ENCODE data around the gene REM2. TPM values are rescaled to one million over a fixed set of nuclear protein-coding genes. Genes with fewer than 3 reads are reported as not detected.

REM2 gene
- total and polyA plus RNA-seq, 4 donors = 0.08 to 0.14 (median 0.11) TPM; not detected in 1

DNA sequence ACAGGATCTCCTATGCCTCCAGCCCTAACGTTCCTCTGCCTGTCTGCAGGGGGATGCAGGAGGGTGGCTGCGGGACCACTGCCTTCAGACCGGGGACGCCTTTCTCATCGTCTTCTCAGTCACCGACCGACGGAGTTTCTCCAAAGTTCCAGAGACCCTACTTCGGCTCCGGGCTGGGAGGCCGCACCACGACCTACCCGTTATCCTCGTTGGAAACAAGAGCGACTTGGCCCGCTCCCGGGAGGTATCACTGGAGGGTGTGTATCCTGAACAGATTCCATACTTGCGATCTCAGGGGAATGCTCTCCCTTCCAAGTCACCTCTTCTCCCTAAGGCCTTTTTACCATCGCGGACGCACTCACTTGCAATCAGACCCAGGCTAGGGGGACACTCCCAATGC, 3.0 kb downstream of the REM2 start:
- WGBS = 94% methylated on average over 21 of the region's 21 CpGs
- Histone ChIP-seq H3K36me3 (ENCODE audit: control insufficient read depth in 4 of 4, insufficient read depth in 3 of 4, low read depth in 1 of 4, low read length in 3 of 4) (no peaks in the 10 kb centered on the region), H3K4me3 (ENCODE audit: low read depth in 1 of 3, low read length in 3 of 3) (no peak overlapping the region), H3K27ac (ENCODE audit: low read depth in 1 of 2, low read length in 2 of 2) (no peak overlapping the region), H3K4me1 (ENCODE audit: control insufficient read depth in 4 of 4, insufficient read depth in 4 of 4, low read length in 3 of 4) (peaks cover 0 to 4% (median 2%) of the 10 kb centered on the region in 4 donors), H3K9me3 (ENCODE audit: control insufficient read depth in 4 of 4, low read length in 3 of 4) (no peaks in the 10 kb centered on the region), H3K9ac (ENCODE audit: low read depth in 1 of 2, low read length in 2 of 2) (no peak overlapping the region), H3K27me3 (ENCODE audit: control insufficient read depth in 4 of 4, insufficient read depth in 4 of 4, low read length in 3 of 4) (no peaks in the 10 kb centered on the region)
- DNase-seq (ENCODE audit: low spot score) = no peak
- TF ChIP-seq HNF4A (conservative IDR thresholded peaks at IDR 0.05) (no peak), RXRA (IDR thresholded peaks at IDR 0.05) (no peak), YY1 (IDR thresholded peaks at IDR 0.05) (no peak)

GRCh38 chr14:22886500-22887259, 3.7 kb downstream of the REM2 start:
- peaks cover 0 to 4% (median 2%) of the 10 kb centered on the region in 4 donors for H3K4me1 ChIP-seq (ENCODE audit: control insufficient read depth in 4 of 4, insufficient read depth in 4 of 4, low read length in 3 of 4)
- H3K9me3 ChIP-seq (ENCODE audit: control insufficient read depth in 4 of 4, low read length in 3 of 4) = no peaks in the 10 kb centered on the region
- no peaks in the 10 kb centered on the region for H3K36me3 ChIP-seq (ENCODE audit: control insufficient read depth in 4 of 4, insufficient read depth in 3 of 4, low read depth in 1 of 4, low read length in 3 of 4)
- no peak overlapping the region for H3K9ac ChIP-seq (ENCODE audit: low read depth in 1 of 2, low read length in 2 of 2)
- peak; percentile 86 for DNase-seq (ENCODE audit: low spot score)
- H3K27ac ChIP-seq (ENCODE audit: low read depth in 1 of 2, low read length in 2 of 2) = no peak overlapping the region
- H3K4me3 ChIP-seq (ENCODE audit: low read depth in 1 of 3, low read length in 3 of 3) = peak overlapping the region in 1 of 3 donors; percentile 38
- 13% methylated on average over 77 of the region's 77 CpGs for WGBS
- H3K27me3 ChIP-seq (ENCODE audit: control insufficient read depth in 4 of 4, insufficient read depth in 4 of 4, low read length in 3 of 4) = no peaks in the 10 kb centered on the region
- TF ChIP-seq HNF4A (conservative IDR thresholded peaks at IDR 0.05) (no peak), TAF1 (conservative IDR thresholded peaks at IDR 0.05) (no peak), EGR1 (IDR thresholded peaks at IDR 0.05; ENCODE audit: low read depth in 2 of 2) (no peak), SP1 (IDR thresholded peaks at IDR 0.05) (no peak)

DNA sequence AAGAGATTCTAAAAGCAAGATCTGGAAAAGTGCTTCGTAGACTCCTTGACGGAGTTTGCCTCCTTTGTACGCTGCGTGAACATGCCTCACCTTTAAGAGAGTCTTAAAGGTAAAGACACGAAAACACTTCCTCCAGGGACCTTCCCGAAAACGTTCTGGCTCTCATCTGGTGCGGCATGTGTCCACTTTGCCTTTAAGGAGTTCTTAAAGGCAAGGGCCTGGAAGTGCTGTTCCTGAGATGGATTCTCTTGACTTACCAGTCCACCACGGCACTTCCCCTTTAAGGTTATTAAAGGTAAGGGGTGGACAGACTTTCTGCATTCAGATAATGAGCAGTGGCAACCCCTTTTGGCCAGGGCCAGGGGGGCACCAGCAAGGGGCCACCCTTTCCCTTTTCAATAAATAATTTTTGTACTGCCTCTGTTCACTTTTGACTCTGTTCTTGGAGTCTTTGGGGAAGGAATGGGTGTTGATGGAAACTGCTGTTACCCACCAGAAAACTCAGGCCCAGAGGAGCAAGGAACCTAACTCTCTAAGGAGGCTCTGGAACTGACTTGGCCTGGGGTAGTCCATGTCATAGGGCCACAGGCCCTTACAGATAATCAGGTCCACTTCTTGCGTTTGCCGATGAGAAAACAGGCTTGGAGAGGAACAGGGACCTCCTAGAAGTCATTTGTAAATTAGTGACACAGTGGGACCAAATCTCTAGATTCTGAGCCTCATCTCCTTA, 4.4 kb downstream of the REM2 start:
- no peak for DNase-seq (ENCODE audit: low spot score)
- H3K4me1 ChIP-seq (ENCODE audit: control insufficient read depth in 4 of 4, insufficient read depth in 4 of 4, low read length in 3 of 4) = peaks cover 0 to 4% (median 2%) of the 10 kb centered on the region in 4 donors
- H3K9ac ChIP-seq (ENCODE audit: low read depth in 1 of 2, low read length in 2 of 2) = no peak overlapping the region
- peak overlapping the region in 1 of 3 donors; percentile 38 for H3K4me3 ChIP-seq (ENCODE audit: low read depth in 1 of 3, low read length in 3 of 3)
- H3K36me3 ChIP-seq (ENCODE audit: control insufficient read depth in 4 of 4, insufficient read depth in 3 of 4, low read depth in 1 of 4, low read length in 3 of 4) = no peaks in the 10 kb centered on the region
- no peaks in the 10 kb centered on the region for H3K27me3 ChIP-seq (ENCODE audit: control insufficient read depth in 4 of 4, insufficient read depth in 4 of 4, low read length in 3 of 4)
- WGBS = 62% methylated on average over 11 of the region's 11 CpGs
- H3K27ac ChIP-seq (ENCODE audit: low read depth in 1 of 2, low read length in 2 of 2) = no peak overlapping the region
- TF ChIP-seq, protein P1, sequence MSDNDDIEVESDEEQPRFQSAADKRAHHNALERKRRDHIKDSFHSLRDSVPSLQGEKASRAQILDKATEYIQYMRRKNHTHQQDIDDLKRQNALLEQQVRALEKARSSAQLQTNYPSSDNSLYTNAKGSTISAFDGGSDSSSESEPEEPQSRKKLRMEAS (IDR thresholded peaks at IDR 0.05) = no peak
- TF ChIP-seq, protein P2, sequence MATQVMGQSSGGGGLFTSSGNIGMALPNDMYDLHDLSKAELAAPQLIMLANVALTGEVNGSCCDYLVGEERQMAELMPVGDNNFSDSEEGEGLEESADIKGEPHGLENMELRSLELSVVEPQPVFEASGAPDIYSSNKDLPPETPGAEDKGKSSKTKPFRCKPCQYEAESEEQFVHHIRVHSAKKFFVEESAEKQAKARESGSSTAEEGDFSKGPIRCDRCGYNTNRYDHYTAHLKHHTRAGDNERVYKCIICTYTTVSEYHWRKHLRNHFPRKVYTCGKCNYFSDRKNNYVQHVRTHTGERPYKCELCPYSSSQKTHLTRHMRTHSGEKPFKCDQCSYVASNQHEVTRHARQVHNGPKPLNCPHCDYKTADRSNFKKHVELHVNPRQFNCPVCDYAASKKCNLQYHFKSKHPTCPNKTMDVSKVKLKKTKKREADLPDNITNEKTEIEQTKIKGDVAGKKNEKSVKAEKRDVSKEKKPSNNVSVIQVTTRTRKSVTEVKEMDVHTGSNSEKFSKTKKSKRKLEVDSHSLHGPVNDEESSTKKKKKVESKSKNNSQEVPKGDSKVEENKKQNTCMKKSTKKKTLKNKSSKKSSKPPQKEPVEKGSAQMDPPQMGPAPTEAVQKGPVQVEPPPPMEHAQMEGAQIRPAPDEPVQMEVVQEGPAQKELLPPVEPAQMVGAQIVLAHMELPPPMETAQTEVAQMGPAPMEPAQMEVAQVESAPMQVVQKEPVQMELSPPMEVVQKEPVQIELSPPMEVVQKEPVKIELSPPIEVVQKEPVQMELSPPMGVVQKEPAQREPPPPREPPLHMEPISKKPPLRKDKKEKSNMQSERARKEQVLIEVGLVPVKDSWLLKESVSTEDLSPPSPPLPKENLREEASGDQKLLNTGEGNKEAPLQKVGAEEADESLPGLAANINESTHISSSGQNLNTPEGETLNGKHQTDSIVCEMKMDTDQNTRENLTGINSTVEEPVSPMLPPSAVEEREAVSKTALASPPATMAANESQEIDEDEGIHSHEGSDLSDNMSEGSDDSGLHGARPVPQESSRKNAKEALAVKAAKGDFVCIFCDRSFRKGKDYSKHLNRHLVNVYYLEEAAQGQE (IDR thresholded peaks at IDR 0.05) = no peak
- no peaks in the 10 kb centered on the region for H3K9me3 ChIP-seq (ENCODE audit: control insufficient read depth in 4 of 4, low read length in 3 of 4)

Data from liver (tissue), 9 donors.